GM18907 (cell line): Measurements from ENCODE around the gene CORO6.

ENCODE experiments used
- ATAC-seq: cut with Tn5 transposase; IDR thresholded peaks from one replicate; pipeline ENCODE4 v1.9.1; 2021; ENCODE audit warnings: mild to moderate bottlenecking, moderate library complexity; ENCODE audit not compliant: unreplicated experiment

CORO6 gene

DNA sequence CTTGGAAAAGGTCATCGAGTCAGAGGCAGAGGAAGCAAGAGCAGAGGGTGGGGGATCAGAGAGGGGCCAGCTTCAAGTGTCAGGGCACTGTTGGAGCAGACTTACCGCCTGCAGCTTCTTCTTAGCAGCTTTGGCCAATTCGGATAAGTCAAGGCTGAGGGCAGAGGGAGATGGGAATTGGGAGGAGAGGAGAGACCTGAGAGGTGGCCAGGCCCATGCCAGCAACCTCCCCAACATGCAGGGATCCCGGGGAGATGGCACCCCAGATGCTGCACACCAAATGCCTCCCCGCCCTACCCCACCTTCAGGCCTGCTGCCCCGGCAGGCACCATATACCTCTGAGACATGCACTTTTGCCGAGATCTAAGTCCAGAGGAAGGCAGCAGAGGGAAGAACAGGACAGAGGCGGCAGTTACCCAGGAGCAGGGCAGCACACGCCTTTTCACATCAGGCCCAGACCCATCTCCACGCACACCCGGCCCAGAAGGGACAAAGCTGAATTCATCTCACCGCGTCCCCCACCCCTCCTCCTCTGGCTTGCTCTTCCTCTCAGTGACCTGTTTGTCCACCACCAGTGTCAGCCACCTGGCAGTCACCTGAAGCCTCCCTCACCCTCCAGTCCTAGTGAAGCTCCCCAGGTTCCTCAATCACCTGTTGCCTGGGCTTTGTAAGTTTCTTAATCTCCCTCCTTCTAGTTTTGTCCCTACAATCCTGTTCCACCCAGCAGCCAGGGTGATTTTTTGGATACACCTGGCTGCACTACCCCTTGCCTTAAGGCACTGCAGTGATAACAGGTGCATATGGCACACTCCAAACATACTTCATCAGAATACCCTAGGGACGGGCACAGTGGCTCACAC, 43.9 kb downstream of the CORO6 start:
- ATAC-seq: no peak

DNA sequence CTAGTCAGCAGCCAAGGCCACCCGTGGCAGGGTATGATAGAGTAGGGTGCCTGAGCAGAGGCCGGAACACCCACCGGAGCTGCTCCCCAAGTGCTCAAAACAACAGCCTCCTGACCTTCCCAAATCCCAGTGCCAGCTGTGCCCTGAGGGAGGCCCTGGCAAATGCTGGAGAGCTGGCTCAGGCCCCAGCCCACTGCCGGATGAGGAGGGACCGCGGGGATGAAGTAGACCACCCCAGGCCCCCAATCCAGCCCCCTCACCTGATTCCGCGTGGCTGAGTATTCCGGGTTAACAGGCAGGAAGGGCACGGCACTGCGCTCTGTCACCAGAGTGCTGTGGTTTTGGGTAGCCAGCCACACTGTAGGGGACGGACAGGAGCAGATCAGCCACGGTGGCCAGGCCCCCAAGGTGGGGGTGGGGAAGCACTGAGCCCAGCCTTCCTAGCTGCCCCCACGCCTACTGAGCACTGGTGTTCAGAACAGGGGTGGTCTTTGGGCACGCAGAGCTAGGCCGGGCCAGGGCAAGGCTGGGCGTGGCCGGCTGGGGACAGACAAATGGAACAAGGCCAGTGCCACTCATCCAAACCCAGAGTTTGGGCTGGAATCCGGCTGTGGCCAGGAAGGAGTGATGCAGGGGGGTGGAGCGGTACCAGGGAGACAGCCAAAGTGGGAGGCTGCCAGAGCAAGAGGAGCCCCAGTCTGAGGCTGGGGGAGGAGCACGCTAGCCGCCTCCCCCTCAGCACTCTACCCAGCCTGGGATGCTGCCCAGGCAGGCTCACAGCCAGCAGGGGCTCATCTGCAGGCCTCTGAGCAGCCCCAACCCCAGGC, 45.1 kb downstream of the CORO6 start:
- ATAC-seq: no peak

DNA sequence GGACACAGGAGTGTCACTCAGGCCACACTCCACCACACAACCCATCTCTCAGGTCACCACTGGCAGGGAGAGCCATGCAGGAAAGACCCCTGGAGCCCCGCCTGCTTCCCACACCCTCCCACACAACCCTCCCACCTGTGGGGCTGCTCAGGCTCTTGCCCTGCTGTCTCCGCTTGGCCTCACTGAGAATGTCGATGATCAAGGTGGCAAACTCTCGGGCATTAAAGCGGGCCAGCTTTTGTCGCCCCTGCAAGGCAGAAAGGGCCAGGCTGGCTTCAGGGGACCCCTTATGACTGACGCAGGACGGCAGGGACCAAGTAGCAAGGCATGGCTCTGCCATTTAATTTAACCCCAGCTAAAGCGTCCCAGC, 45.7 kb downstream of the CORO6 start:
- ATAC-seq: no peak

DNA sequence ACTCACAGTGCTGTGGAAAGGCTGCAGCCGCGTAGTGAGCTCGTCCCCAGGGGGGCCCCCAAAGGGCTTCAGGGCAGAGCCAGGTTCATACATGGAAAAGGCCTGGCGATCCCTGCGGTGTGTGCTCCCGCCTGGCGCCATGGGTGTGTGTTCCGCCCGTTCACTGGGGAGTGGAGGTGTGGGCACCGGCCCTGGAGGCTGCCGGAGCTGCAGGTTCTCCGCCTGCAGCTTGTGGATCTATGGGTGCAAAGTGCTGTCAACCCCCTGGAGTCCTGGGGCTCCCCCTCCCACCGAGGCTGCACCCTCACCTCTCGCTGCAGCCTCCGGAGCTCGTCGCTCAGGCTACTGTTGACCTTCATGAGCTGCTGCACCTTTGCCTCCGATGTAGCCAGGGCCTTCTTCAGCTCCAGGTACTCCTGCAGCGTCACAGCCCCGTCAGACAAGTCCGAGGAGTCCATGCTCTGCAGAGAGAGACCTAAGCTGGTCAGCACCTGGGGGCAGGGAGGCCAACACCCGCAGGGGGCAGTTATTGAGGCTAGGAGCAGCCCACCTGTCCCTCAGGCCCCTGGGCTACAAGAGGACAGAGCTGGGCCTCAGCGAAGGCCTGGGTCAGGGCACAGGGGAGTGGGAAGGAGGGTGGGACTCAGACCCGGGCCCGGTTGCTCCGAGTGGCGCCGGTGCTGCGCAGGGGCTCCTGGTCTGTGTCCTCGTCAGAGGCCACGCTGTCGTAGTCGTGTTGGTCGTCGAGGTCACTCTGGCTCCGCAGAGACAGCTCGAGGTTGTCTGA, 46.3 kb downstream of the CORO6 start:
- no peak for ATAC-seq

DNA sequence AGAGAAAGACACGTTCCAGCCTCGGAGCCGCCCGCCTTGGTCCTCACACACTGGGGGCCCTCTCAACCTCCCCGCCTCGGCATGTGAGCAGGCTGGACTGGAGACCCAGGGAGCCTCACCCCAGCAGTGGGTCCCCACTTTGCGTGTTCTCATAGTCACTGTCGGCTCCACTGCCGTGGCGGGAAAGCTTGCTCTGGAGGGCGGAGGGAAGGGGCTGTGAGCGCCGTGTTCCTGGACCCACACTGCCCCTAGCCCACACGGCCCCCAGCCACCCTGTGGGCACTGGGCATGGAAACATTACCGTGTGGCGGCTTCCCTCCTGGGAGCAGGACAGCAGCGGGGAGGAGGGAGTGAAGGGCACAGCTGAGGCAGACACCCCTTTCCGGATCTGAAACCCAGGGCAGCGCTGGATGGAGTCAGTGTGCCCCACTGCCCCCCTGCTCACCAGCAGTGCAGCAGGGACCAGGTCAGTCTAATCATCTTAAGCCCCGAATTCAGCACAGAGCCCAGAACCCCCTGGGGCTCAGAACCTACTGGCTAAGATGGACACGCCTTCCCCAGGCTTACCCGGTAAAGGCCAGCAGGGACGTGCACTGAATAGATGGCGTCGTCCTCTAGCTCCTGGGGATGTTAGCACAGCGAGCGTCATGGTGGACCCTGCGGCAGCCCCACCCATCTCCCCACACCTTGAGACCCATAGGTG, 47.0 kb downstream of the CORO6 start:
- ATAC-seq: no peak

DNA sequence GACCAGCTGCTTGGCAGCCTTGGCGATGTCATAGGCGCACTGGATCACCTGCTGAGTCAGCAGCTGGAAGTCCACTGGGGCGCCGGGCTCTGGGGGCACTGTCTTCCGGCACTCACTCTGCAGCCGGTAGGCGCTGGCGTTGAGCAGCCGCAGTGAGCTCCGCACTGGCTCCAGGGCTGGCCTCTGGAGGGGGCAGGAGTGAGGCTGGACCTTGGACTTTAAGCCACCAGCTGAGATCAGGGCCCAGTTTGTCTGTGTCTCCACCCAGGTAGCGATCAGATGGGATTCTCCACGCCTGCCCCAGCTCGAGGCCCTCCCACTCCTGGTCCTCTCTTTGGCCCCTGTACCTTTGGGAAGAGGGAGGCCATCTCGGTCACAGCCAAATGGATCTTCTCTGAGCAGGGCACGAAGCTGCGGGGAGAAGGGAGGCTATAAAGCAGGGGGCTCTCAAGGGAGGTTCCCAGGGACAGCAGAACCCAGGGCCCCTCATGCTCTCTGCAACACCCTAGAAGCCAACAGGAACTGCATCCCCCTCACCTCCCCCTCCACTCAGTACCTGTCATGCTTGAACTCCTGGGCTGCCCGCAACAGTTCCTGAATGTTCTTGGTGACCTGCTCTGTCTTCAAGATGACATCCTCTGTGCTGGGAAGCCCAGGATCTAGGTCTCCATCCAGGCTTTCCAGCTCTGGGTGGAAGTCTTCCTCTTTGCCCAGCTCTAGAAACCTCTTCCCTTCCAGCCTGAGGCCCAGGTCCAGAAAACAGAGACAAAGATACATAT, 47.8 kb downstream of the CORO6 start:
- no peak for ATAC-seq

DNA sequence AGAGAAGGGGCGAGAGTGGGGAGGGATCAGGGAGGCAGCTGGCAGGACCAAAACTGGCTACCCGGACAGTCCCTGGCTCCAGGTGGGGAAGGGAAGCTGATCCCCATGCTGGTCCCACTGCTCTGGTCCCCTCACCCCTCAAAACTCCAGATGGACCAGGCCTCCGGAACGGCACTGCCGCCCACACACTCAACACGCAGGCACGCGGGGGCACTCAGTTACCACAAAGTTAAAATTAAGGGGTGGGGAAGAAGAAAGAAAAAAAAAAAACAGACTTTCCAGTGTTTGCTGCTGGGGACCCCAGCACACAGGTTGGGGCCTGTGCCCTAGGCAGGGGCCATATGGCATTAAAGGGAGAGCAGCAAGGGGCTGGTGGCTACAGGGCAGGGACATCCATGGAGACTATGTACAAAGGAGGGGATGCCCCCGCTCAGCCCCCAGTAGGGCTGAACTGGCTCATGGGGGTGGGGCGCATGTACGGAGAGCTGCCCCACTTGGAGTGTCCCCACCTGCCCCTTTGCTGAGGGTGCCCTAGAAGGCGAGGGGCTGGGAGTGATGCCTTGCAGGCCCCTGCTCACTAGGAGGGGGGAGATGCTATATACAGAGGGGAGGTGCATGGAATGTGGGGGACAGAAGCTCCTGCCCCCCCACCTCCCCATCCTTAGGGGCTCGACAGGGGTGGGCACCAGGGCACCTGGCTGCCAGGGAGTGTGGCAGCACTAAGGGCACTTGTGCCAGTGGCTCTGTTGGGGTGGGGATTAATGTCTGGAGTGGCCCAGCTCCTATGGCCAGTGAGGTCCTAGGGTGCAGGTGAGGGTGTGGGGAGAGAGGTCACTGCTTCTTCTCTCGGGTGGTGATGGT, 48.6 kb downstream of the CORO6 start:
- no peak for ATAC-seq

DNA sequence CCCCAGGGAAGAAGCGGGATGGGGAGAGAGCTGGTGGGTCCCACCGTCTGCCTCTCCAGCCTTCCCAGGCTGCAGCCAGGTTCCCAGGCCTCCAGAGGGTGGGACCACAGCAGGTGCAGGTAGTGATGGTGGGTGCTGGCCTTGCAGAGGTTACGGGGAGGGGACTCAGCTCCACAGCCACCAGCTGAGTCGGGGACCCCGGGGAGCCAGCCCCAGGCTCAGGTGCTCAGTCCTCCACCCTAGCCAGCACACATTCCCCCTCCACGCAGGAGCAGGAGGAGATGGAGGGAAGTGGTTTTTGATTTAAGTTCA, 49.2 kb downstream of the CORO6 start:
- ATAC-seq: no peak

DNA sequence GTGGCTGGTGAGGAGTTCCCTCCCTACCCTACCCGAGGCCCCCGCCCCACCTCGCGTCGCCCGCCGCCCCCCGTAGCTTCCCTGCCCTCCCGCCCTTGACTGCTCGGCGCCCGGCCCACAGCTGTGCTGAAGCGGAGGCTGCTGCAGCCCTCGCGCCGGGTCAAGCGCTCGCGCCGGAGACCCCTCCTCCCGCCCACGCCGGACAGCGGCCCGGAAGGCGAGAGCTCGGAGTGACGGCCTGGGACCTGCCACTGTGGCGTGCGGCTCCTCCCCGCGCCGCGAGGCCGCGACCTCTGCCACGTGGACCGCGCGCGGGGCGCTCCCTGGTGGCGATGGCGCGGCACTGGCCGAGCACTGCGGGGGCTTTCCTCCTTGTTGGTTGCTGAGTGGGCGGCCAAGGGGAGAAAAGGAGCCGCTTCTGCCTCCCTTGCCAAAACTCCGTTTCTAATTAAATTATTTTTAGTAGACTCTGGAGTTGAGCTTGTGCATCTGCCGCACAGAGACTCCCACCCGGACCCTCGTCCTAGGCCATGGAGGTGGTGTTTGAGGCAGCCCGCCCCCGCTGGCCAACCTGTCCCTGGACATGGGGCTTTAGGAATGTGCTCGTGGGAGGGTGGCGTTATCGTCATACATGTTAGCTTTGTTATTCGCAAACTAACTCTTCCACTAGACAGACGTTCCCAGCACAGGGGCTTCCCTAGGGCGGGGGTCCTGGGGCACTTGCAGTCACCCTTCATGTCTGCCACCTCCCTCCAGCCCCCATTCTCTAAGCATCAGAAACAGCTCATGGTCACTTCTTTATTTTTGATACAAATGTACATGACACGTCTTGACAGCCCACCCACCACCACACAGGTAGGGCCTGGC, 49.8 kb downstream of the CORO6 start:
- ATAC-seq: no peak

DNA sequence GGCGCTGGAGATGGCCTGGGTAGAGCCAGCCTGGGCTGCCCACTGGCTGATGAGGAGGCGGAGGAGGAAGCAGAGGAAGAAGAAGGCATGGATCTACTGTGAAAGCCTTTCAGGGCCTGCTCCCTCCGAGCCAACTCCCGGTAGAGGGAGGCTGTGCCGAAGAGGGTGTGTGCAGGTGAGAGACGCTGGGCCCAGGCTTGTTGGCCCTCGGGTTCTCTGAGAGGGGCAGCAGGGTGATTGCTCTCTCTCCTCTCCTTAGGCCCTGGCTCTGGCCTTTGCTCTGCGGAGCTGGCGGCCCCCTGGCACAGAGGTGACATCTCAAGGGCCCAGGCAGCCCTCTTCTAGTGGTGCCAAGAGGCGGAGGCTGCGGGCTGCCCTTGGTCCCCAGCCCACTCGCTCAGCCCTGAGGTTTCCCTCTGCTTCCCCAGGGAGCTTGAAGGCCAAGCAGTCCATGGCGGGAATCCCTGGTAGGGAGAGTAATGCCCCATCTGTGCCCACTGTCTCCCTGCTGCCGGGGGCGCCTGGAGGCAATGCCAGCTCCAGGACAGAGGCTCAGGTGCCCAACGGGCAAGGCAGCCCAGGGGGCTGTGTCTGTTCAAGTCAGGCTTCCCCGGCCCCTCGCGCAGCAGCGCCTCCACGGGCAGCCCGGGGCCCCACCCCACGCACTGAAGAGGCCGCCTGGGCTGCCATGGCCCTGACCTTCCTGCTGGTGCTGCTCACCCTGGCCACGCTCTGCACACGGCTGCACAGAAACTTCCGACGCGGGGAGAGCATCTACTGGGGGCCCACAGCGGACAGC, 50.6 kb downstream of the CORO6 start:
- no peak for ATAC-seq

DNA sequence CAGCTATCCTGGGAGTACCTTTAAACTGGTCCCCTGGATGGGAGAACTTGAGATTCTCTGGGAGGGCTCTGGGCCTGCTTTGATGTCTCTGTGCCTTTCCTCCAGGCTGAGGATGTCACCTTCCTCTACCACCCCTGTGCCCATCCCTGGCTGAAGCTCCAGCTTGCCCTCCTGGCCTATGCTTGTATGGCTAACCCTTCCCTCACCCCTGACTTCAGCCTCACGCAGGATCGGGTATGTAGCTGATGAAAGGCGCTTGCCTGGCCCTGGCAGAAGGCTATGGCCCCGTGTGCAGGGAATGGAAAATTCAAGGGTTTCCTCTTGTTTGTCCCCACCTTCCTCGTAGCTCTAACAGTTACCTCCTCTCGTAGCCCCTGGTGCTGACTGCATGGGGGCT, 51.2 kb downstream of the CORO6 start:
- no peak for ATAC-seq

DNA sequence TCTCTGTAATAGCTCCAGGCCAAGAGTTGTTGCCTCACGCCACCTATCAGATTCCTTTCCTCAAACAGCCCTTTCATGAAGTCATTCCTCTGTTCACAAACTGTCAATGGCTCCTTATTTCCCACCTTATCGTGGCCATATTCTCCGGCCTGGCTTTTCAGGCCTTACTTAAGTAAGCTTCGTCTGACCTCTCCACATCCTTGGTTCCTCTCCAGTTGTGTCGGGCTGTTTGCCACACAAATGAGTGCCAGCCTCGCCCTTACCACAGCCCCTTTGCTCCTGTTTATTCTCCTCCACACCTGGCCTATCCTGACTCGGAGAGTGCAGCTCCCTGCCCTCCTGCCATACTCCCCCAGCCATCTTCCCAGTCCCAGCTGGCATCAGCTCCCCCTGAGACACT, 52.2 kb downstream of the CORO6 start:
- ATAC-seq: no peak

DNA sequence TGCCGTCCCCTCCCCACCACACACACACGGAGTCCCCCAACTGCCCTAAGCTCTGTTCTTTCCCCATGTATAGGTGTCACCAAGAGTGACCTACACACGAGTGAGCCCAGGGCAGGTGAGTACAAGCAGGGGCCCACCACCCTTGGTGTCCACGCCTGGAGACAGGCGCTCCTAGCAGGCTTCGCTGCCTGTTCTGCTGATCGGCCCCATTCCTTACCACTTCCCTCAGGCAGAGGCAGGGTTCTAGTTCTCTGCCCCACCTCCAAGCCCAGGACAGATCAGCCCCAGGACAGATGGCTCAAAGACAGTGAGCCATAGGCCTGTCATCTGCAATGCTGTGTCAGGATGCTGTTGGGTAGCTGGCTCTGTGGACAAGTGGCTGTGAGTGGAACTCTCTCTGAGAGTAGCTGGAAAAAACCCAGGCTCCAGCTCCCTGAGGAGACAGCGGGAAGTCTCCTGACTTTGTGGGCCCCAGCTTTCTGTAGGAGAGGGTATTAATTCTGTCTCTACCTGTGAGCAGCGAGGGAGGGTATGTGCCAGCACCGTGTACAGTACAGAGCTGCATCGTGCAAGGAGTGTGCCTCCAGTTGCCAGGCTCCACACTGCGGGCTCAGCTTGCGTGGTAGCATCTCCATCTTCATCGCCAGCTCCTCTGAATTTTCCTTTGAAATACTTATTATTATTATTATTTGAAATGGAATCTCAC, 53.3 kb downstream of the CORO6 start:
- ATAC-seq: no peak

DNA sequence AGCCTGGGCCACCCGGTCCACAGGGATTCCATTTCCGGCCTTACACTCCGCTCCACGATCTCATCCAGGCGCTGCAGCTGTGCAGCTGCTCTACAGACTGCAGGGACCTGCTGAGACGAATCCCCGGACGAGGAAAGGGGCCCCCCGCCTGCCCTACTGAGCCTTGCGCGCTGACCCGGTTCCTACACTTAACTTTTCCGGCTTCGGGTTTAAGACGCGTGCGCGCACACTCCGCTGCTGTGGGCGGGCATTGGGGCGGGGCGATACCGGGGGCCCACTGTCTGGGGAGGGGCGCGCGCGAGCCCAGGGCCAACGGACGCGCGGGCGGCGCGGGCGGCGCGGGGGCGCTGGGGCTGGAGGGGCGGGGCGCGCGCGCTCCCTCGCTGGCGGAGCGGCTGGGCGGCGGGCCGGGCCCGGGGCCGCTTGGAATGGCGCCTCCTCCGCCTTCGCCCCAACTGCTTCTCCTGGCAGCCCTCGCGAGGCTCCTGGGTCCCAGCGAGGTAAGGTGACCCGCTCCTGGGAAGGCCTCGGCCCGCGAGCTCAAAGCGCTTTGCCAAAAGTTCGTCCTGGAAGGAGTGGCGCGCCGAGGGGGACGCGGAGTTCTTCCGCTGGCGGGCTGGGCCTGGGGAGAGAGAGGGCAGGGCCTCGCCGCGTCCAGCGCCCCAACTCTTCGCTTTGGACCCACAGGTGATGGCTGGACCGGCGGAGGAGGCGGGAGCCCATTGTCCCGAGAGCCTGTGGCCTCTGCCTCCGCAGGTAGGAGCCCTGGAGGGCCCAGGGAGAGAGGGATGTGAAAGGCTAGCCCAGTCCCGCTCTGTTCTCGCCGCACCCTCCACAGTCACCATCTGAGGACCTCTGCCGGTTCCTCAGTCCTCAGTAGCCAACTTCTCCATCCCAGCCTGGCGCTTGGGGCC, 54.1 kb downstream of the CORO6 start, which contains the start of gene TP53I13:
TP53I13 (plus strand) TSS at position 371 of the 914 bp plus-strand sequence; CDS start at position 429, 58 bp downstream.
- peak; percentile 45 for ATAC-seq

DNA sequence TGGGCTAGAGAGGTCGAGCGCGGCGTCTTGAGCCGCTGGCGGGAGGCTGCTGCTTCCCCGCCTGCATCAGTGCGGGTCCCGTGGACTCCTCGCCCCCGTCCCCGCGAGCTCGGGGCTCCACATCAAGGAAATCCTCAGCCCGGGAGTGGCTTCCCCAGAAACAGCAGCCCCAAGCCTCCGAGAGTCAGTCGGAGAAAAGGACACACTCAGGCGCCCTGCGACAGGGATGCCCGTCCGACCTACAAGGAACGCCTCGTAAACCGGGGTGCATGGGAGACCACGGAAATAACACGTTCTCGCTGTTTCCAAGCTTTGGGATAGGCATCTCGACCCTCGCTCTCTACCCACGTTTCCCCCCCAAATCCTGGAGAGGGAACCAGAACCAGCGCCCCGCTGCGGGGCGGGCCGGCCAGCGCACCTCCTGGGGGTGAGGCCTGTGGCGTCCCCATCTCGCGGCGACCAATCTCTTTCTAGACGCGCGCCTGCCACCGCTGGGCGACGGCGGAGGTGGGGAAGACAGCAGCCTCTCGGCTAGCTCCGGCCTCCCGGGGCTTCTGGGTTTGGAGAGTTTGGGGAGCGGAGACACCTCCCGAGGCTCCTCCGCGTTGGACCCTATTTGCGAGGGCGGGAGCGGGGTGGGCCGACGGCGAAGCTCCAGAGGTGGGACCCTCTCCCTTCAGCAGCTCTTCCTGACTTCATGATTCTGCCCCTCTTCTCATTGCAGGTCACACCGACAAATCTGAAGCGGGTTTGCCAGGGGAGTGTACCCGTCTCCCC, 55.0 kb downstream of the CORO6 start:
- peak; percentile 37 for ATAC-seq
